PC-9 (cell line): ENCODE measurements around the gene INSYN2A.

Experiments used
- EZH2 ChIP-seq: fragments of 200-600 bp; sonication (generic); IDR thresholded peaks from 2 replicates; pipeline ENCODE4 v1.8.0; 2017; ENCODE audit warnings: antibody characterized with exemption, low read depth
- TF ChIP-seq, protein P1 (sequence below): fragments of 200-600 bp; sonication (generic); conservative IDR thresholded peaks from 2 replicates; pipeline ENCODE4 v1.6.1; 2017; ENCODE audit warnings: mixed run types, antibody characterized with exemption, mild to moderate bottlenecking, moderate library complexity

DNA sequence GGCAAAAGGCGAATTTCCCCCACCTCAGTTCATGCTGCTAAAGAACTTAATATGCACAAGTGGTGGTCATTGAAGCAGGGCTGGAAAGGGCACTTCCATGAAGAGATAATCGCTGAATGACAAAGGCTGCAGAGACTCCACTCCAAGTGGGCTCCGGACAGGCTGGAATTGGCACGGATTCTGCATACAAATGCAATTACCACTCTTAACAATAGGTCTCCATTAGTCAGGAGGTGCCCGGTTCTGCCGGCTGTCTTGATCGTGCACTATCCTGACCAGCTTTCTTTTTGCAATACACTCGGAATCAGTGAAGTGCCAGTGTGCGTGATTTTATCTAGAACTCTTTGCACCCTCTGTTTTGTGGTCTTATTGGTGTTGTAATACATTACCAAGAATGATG lies 49.7 kb downstream of the INSYN2A start:
- TF ChIP-seq, protein P1, sequence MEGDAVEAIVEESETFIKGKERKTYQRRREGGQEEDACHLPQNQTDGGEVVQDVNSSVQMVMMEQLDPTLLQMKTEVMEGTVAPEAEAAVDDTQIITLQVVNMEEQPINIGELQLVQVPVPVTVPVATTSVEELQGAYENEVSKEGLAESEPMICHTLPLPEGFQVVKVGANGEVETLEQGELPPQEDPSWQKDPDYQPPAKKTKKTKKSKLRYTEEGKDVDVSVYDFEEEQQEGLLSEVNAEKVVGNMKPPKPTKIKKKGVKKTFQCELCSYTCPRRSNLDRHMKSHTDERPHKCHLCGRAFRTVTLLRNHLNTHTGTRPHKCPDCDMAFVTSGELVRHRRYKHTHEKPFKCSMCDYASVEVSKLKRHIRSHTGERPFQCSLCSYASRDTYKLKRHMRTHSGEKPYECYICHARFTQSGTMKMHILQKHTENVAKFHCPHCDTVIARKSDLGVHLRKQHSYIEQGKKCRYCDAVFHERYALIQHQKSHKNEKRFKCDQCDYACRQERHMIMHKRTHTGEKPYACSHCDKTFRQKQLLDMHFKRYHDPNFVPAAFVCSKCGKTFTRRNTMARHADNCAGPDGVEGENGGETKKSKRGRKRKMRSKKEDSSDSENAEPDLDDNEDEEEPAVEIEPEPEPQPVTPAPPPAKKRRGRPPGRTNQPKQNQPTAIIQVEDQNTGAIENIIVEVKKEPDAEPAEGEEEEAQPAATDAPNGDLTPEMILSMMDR: no peak
- TF ChIP-seq EZH2: no peak
